ENCODE results near the gene DGUOK. TPM values are rescaled to one million over a fixed set of nuclear protein-coding genes. Genes with fewer than 3 reads are reported as not detected.

Gene DGUOK
- total RNA-seq, 1 donor = 33.6 TPM

GRCh38 chr2:73984203-73984921, 57.7 kb downstream of the DGUOK start, which contains the start of gene TET3:
TET3 (plus strand) TSS chr2:73984910; CDS start chr2:73986404, 1,494 bp downstream.
- Histone ChIP-seq H3K9me3 (ENCODE audit: low read depth, low read length) (no peaks in the 10 kb centered on the region), H3K27me3 (ENCODE audit: insufficient read depth, low read length) (no peaks in the 10 kb centered on the region), H3K4me3 (ENCODE audit: low read length) (peak within 1 kb of the TSS; percentile 54), H3K4me1 (ENCODE audit: insufficient read depth, low read length) (peaks cover 83% of the 10 kb centered on the region)

GRCh38 chr2:73984922-73985307, 58.2 kb downstream of the DGUOK start:
- H3K9me3 ChIP-seq (ENCODE audit: low read depth, low read length) = no peaks in the 10 kb centered on the region
- peak overlapping the region; percentile 41 for H3K4me3 ChIP-seq (ENCODE audit: low read length)
- no peaks in the 10 kb centered on the region for H3K27me3 ChIP-seq (ENCODE audit: insufficient read depth, low read length)
- peaks cover 83% of the 10 kb centered on the region for H3K4me1 ChIP-seq (ENCODE audit: insufficient read depth, low read length)

GRCh38 chr2:73985308-73986084, 58.8 kb downstream of the DGUOK start:
- Histone ChIP-seq H3K4me3 (ENCODE audit: low read length) (peak overlapping the region; percentile 54), H3K4me1 (ENCODE audit: insufficient read depth, low read length) (peaks cover 82% of the 10 kb centered on the region), H3K27me3 (ENCODE audit: insufficient read depth, low read length) (no peaks in the 10 kb centered on the region), H3K9me3 (ENCODE audit: low read depth, low read length) (no peaks in the 10 kb centered on the region)

GRCh38 chr2:73986085-73986681, 59.5 kb downstream of the DGUOK start:
- Histone ChIP-seq H3K4me1 (ENCODE audit: insufficient read depth, low read length) (peaks cover 75% of the 10 kb centered on the region), H3K9me3 (ENCODE audit: low read depth, low read length) (no peaks in the 10 kb centered on the region), H3K27me3 (ENCODE audit: insufficient read depth, low read length) (no peaks in the 10 kb centered on the region), H3K4me3 (ENCODE audit: low read length) (peak overlapping the region; percentile 54)

- Histone ChIP-seq H3K4me1 (ENCODE audit: insufficient read depth, low read length) (peaks cover 67% of the 10 kb centered on the region), H3K27me3 (ENCODE audit: insufficient read depth, low read length) (no peaks in the 10 kb centered on the region), H3K9me3 (ENCODE audit: low read depth, low read length) (no peaks in the 10 kb centered on the region), H3K4me3 (ENCODE audit: low read length) (peak overlapping the region; percentile 54)
These were observed 60.6 kb downstream of the DGUOK start for GRCh38 chr2:73987109-73987947.

- no peaks in the 10 kb centered on the region for H3K27me3 ChIP-seq (ENCODE audit: insufficient read depth, low read length)
- H3K4me1 ChIP-seq (ENCODE audit: insufficient read depth, low read length) = peaks cover 69% of the 10 kb centered on the region
- H3K9me3 ChIP-seq (ENCODE audit: low read depth, low read length) = no peaks in the 10 kb centered on the region
- H3K4me3 ChIP-seq (ENCODE audit: low read length) = peak overlapping the region; percentile 54
These were observed 61.4 kb downstream of the DGUOK start for GRCh38 chr2:73987948-73988700.

GRCh38 chr2:73989972-73990371, 63.3 kb downstream of the DGUOK start:
- Histone ChIP-seq H3K4me1 (ENCODE audit: insufficient read depth, low read length) (peaks cover 71% of the 10 kb centered on the region), H3K27me3 (ENCODE audit: insufficient read depth, low read length) (no peaks in the 10 kb centered on the region), H3K4me3 (ENCODE audit: low read length) (no peak overlapping the region), H3K9me3 (ENCODE audit: low read depth, low read length) (no peaks in the 10 kb centered on the region)

GRCh38 chr2:73990531-73990930, 63.9 kb downstream of the DGUOK start:
- H3K27me3 ChIP-seq (ENCODE audit: insufficient read depth, low read length) = no peaks in the 10 kb centered on the region
- peaks cover 77% of the 10 kb centered on the region for H3K4me1 ChIP-seq (ENCODE audit: insufficient read depth, low read length)
- no peaks in the 10 kb centered on the region for H3K9me3 ChIP-seq (ENCODE audit: low read depth, low read length)
- H3K4me3 ChIP-seq (ENCODE audit: low read length) = no peak overlapping the region

- no peaks in the 10 kb centered on the region for H3K27me3 ChIP-seq (ENCODE audit: insufficient read depth, low read length)
- no peak overlapping the region for H3K4me3 ChIP-seq (ENCODE audit: low read length)
- H3K9me3 ChIP-seq (ENCODE audit: low read depth, low read length) = no peaks in the 10 kb centered on the region
- peaks cover 77% of the 10 kb centered on the region for H3K4me1 ChIP-seq (ENCODE audit: insufficient read depth, low read length)
These were observed 65.4 kb downstream of the DGUOK start for GRCh38 chr2:73992036-73992435.

- H3K4me3 ChIP-seq (ENCODE audit: low read length) = no peak overlapping the region
- H3K27me3 ChIP-seq (ENCODE audit: insufficient read depth, low read length) = no peaks in the 10 kb centered on the region
- peaks cover 77% of the 10 kb centered on the region for H3K4me1 ChIP-seq (ENCODE audit: insufficient read depth, low read length)
- H3K9me3 ChIP-seq (ENCODE audit: low read depth, low read length) = no peaks in the 10 kb centered on the region
These were observed 66.7 kb downstream of the DGUOK start for GRCh38 chr2:73993376-73993775.

GRCh38 chr2:73993778-73994177, 67.1 kb downstream of the DGUOK start:
- Histone ChIP-seq H3K9me3 (ENCODE audit: low read depth, low read length) (no peaks in the 10 kb centered on the region), H3K4me1 (ENCODE audit: insufficient read depth, low read length) (peaks cover 77% of the 10 kb centered on the region), H3K4me3 (ENCODE audit: low read length) (no peak overlapping the region), H3K27me3 (ENCODE audit: insufficient read depth, low read length) (no peaks in the 10 kb centered on the region)

- Histone ChIP-seq H3K27me3 (ENCODE audit: insufficient read depth, low read length) (no peaks in the 10 kb centered on the region), H3K4me1 (ENCODE audit: insufficient read depth, low read length) (peaks cover 76% of the 10 kb centered on the region), H3K4me3 (ENCODE audit: low read length) (no peak overlapping the region), H3K9me3 (ENCODE audit: low read depth, low read length) (no peaks in the 10 kb centered on the region)
These were observed 67.6 kb downstream of the DGUOK start for GRCh38 chr2:73994178-73994831.

- H3K4me3 ChIP-seq (ENCODE audit: low read length) = no peak overlapping the region
- no peaks in the 10 kb centered on the region for H3K27me3 ChIP-seq (ENCODE audit: insufficient read depth, low read length)
- H3K4me1 ChIP-seq (ENCODE audit: insufficient read depth, low read length) = peaks cover 76% of the 10 kb centered on the region
- H3K9me3 ChIP-seq (ENCODE audit: low read depth, low read length) = no peaks in the 10 kb centered on the region
These were observed 69.1 kb downstream of the DGUOK start for GRCh38 chr2:73995810-73996209.

- peaks cover 87% of the 10 kb centered on the region for H3K4me1 ChIP-seq (ENCODE audit: insufficient read depth, low read length)
These were observed 71.1 kb downstream of the DGUOK start for GRCh38 chr2:73997813-73998212.

More at GRCh38 chr2:73997813-73998212, 71.1 kb downstream of the DGUOK start:
- Histone ChIP-seq H3K9me3 (ENCODE audit: low read depth, low read length) (no peaks in the 10 kb centered on the region), H3K4me3 (ENCODE audit: low read length) (no peak overlapping the region), H3K27me3 (ENCODE audit: insufficient read depth, low read length) (no peaks in the 10 kb centered on the region)
